CD4-positive, alpha-beta T cell (primary cell): ENCODE results near the gene GRIN3B. TPM values are rescaled to one million over a fixed set of nuclear protein-coding genes. Genes with fewer than 3 reads are reported as not detected.

Experiments
- ATAC-seq: fragments of 200-7000 bp; cut with Tn5 transposase; one replicate; pipeline ENCODE4 v1.10.0; 2022; ENCODE audit warnings: mild to moderate bottlenecking; ENCODE audit not compliant: poor library complexity
- CTCF ChIA-PET: fragments of 350-600 bp; sonication (Branson Sonifier 250); formaldehyde crosslinking; loops from one replicate; lab custom pipeline; 2021; ENCODE audit warnings: antibody characterized with exemption, inconsistent platforms; lab: Charles Lee
- POLR2A ChIA-PET: fragments of 350-600 bp; sonication (Branson Sonifier 250); formaldehyde crosslinking; loops from one replicate; lab custom pipeline; 2021; ENCODE audit warnings: antibody characterized with exemption, inconsistent platforms; lab: Charles Lee
- DNase-seq, 14 experiments: peaks; one replicate each; pipeline ENCODE4 v3.0.0-alpha.2; 2013 to 2020; ENCODE audit warnings: mixed read lengths in 2 of 14
- H3K27ac ChIP-seq, 2 donors: one replicate each; pipeline versions ENCODE4 v1.5.1 to v1.7.0; 2013; ENCODE audit warnings: low read length in 2 of 2, low read depth in 1 of 2, mild to moderate bottlenecking in 1 of 2
- H3K27me3 ChIP-seq, 2 experiments: 1 replicate in 1 of 2; 2 replicates in 1 of 2; pipeline versions ENCODE4 v1.6.1 to v1.7.0; 2013; ENCODE audit warnings: low read length in 2 of 2, control low read depth in 1 of 2, mild to moderate bottlenecking in 1 of 2, moderate library complexity in 1 of 2; ENCODE audit not compliant: insufficient read depth in 2 of 2, control insufficient read depth in 1 of 2
- H3K36me3 ChIP-seq: one replicate; pipeline ENCODE4 v1.6.1; 2013; ENCODE audit warnings: low read length, control low read depth; ENCODE audit not compliant: insufficient read depth
- H3K4me1 ChIP-seq: one replicate; pipeline ENCODE4 v1.6.1; 2013; ENCODE audit warnings: low read length, control low read depth; ENCODE audit not compliant: insufficient read depth
- H3K4me3 ChIP-seq: one replicate; pipeline ENCODE4 v1.5.1; 2013; ENCODE audit warnings: mild to moderate bottlenecking, low read length, moderate library complexity
- H3K9me3 ChIP-seq, 2 experiments: 1 replicate in 1 of 2; 2 replicates in 1 of 2; pipeline versions ENCODE4 v1.6.1 to v1.7.0; 2013; ENCODE audit warnings: low read length in 2 of 2, mild to moderate bottlenecking in 2 of 2, control low read depth in 1 of 2, moderate library complexity in 1 of 2; ENCODE audit not compliant: control insufficient read depth in 1 of 2, insufficient read depth in 1 of 2
- H3K27ac Mint-ChIP-seq: one replicate; pipeline ENCODE4 v1.8.0; 2020; ENCODE audit warnings: mixed read lengths
- H3K27me3 Mint-ChIP-seq: one replicate; pipeline ENCODE4 v1.8.0; 2021; ENCODE audit warnings: mixed read lengths
- H3K36me3 Mint-ChIP-seq: one replicate; pipeline ENCODE4 v1.8.0; 2021; ENCODE audit warnings: low read depth, mixed read lengths
- H3K4me1 Mint-ChIP-seq: one replicate; pipeline ENCODE4 v1.8.0; 2021; ENCODE audit warnings: low read depth, mixed read lengths
- H3K4me3 Mint-ChIP-seq: one replicate; pipeline ENCODE4 v1.8.0; 2020; ENCODE audit warnings: mild to moderate bottlenecking, mixed read lengths
- H3K9me3 Mint-ChIP-seq: one replicate; pipeline ENCODE4 v1.8.0; 2020; ENCODE audit warnings: mixed read lengths
- intact Hi-C, 2 experiments: fragments of 100-400 bp; cut with DNase I in 1 of 2; cut with micrococcal nuclease in 1 of 2; formaldehyde crosslinking; loops; one replicate each; pipeline versions ENCODE4 v1.15.1 to v1.9.0; 2023 to 2025; cut with DNase I, micrococcal nuclease
- total RNA-seq, 174 experiments: library from RNA in 2 of 174; stranded (reverse) in 2 of 174; gene quantifications; one replicate each; pipeline ENCODE4 v1.2.3 and lab custom pipeline; 2021 to 2026
- TF ChIP-seq, protein P1 (sequence below): fragments of 200-600 bp; IDR thresholded peaks from one replicate; pipeline ENCODE4 v1.8.0; 2022; ENCODE audit warnings: antibody characterized with exemption, mild to moderate bottlenecking

The GRIN3B gene
- total RNA-seq, 2 experiments from 2014 or later = 0.17 to 0.22 TPM

DNA sequence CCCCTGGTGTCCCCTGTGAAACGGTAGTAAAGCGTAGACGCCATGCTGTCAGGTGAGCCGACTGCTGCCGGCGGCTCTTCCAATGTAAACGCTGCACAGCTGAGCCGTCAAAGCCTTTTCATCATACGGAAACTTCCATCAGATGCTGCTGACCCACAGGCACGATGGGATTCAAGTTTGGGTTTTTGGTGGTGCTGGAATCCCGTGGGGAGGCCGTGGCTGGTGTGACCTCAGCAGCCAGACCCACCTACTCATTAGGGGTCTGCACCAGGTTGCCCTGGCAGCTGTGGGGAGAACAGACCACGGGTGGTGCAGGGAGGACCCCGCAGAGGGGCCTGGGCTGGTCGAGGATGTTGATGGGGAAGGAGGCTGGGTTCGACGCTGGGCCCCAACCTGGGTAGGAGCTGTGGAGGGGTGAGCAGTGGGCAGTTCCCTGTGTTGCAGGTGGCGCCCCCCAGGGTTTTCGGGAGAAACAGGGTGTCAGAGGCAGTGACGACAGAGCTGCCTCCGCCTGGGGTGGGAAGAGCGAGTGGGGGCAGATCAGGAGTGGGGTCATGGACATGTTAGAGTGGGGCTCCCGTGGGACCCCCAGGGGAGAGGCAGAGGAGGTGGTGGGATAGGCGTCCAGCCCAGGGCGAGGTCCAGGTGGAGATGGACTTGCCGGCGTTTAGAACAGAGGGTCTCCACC, 6.6 kb downstream of the GRIN3B start:
- H3K9me3 ChIP-seq = no peaks in the 10 kb centered on the region
- H3K9me3 Mint-ChIP-seq = no peaks in the 10 kb centered on the region
- H3K27me3 Mint-ChIP-seq = no peaks in the 10 kb centered on the region
- H3K4me1 Mint-ChIP-seq = no peaks in the 10 kb centered on the region
- DNase-seq (no peak), ATAC-seq (no peak)
- POLR2A ChIA-PET = interaction anchor here (1.2 kb wide), 1 partner anchor 23 kb away, joined by 4 read pairs; the partner anchor contains the start of gene WDR18
- TF ChIP-seq, protein P1, sequence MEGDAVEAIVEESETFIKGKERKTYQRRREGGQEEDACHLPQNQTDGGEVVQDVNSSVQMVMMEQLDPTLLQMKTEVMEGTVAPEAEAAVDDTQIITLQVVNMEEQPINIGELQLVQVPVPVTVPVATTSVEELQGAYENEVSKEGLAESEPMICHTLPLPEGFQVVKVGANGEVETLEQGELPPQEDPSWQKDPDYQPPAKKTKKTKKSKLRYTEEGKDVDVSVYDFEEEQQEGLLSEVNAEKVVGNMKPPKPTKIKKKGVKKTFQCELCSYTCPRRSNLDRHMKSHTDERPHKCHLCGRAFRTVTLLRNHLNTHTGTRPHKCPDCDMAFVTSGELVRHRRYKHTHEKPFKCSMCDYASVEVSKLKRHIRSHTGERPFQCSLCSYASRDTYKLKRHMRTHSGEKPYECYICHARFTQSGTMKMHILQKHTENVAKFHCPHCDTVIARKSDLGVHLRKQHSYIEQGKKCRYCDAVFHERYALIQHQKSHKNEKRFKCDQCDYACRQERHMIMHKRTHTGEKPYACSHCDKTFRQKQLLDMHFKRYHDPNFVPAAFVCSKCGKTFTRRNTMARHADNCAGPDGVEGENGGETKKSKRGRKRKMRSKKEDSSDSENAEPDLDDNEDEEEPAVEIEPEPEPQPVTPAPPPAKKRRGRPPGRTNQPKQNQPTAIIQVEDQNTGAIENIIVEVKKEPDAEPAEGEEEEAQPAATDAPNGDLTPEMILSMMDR = no peak
- intact Hi-C loops = no loop called here
- CTCF ChIA-PET = no interaction called here
- peaks cover 1% of the 10 kb centered on the region for H3K4me1 ChIP-seq
- H3K27ac Mint-ChIP-seq = no peak overlapping the region
- peaks cover 0 to 2% of the 10 kb centered on the region in 2 experiments for H3K27me3 ChIP-seq
- no peak overlapping the region for H3K4me3 Mint-ChIP-seq
- peaks cover 14% of the 10 kb centered on the region for H3K36me3 ChIP-seq
- no peaks in the 10 kb centered on the region for H3K36me3 Mint-ChIP-seq
- no peak overlapping the region for H3K27ac ChIP-seq
- H3K4me3 ChIP-seq = no peak overlapping the region

DNA sequence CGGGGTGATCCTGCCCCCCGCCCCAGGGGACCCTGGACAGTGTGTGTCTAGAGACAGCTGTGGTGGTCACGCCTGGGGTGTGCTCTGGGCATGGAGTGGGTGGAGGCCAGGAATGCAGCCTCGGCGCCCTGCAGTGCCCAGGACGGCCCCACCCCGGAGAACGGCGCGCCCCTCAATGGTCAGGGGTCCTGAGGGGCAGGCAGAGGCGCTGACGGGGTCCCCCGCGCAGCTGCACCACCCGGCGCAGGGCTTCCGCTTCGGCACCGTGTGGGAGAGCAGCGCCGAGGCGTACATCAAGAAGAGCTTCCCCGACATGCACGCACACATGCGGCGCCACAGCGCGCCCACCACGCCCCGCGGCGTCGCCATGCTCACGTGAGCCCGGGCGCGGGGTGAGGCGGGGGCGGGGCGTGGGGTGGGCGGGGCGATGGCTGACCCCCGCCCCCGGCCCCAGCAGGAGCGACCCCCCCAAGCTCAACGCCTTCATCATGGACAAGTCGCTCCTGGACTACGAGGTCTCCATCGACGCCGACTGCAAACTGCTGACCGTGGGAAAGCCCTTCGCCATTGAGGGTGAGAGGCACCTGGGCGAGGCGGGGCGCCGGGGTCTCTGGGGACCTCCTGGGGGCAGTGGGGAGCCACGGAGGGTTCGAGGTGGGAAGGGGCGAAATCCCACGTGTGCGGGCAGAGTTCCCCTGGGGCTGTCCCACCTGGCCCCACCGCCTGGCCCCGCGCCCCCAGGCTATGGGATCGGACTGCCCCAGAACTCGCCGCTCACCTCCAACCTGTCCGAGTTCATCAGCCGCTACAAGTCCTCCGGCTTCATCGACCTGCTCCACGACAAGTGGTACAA, 7.4 kb downstream of the GRIN3B start:
- Histone ChIP-seq H3K36me3 (peaks cover 22% of the 10 kb centered on the region), H3K27ac (no peak overlapping the region), H3K9me3 (peaks cover 0 to 4% of the 10 kb centered on the region in 2 experiments), H3K4me3 (no peak overlapping the region), H3K27me3 (no peaks in the 10 kb centered on the region), H3K4me1 (no peaks in the 10 kb centered on the region)
- H3K27ac Mint-ChIP-seq = no peak overlapping the region
- intact Hi-C loops = no loop called here
- no peaks in the 10 kb centered on the region for H3K27me3 Mint-ChIP-seq
- ATAC-seq (no peak), DNase-seq (no peak)
- H3K9me3 Mint-ChIP-seq = no peaks in the 10 kb centered on the region
- H3K4me3 Mint-ChIP-seq = no peak overlapping the region
- POLR2A ChIA-PET = interaction anchor here (1.2 kb wide), 1 partner anchor 24 kb away, joined by 4 read pairs; the partner anchor contains the start of gene WDR18
- TF ChIP-seq, protein P1 = no peak
- H3K4me1 Mint-ChIP-seq = no peaks in the 10 kb centered on the region
- CTCF ChIA-PET = no interaction called here
- no peaks in the 10 kb centered on the region for H3K36me3 Mint-ChIP-seq

DNA sequence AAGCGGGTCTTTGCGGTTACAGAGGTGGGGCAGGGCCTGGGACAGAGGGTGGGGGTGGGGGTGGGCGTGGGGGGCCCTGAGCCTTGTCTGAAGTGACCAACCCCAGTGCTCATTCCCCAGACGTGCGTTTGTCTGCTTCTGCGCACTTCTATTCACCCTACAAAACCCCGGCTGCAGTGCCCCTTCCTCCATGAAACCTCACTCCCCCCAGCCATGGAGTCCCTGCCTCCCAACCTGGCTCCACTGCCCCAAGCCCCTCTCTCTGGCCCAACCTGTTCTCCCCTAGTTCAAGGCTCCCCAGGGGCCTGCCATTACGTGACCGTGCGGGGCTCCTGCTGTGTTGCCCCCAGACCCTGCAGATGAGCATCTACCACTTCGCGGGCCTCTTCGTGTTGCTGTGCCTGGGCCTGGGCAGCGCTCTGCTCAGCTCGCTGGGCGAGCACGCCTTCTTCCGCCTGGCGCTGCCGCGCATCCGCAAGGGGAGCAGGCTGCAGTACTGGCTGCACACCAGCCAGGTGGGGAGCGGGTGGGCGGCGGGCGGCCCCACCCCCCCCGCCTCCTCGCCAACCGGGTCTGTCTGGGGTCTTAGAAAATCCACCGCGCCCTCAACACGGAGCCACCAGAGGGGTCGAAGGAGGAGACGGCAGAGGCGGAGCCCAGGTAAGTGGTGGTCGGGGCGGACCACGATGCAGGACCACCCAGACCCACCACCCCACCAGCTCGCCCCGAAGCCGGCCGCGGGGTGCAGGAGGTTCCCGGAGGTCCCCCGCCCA, 8.2 kb downstream of the GRIN3B start:
- Histone ChIP-seq H3K4me3 (no peak overlapping the region), H3K9me3 (peaks cover 0 to 4% of the 10 kb centered on the region in 2 experiments), H3K27me3 (no peaks in the 10 kb centered on the region), H3K36me3 (peaks cover 30% of the 10 kb centered on the region), H3K27ac (no peak overlapping the region), H3K4me1 (peaks cover 2% of the 10 kb centered on the region)
- Mint-ChIP-seq H3K4me3 (no peak overlapping the region), H3K27me3 (no peaks in the 10 kb centered on the region), H3K27ac (no peak overlapping the region), H3K36me3 (peaks cover 1% of the 10 kb centered on the region), H3K9me3 (no peaks in the 10 kb centered on the region), H3K4me1 (no peaks in the 10 kb centered on the region)
- intact Hi-C loops = no loop called here
- CTCF ChIA-PET = no interaction called here
- DNase-seq = no peak
- TF ChIP-seq, protein P1 = no peak
- no peak for ATAC-seq
- POLR2A ChIA-PET = no interaction called here
